HG03469 (cell line): ENCODE results near the gene C2CD3.
"Not testable (repeated sequence)": the region's sequence is repeated elsewhere in the genome, so short reads cannot be mapped to it uniquely, and the experiment has no call there.

ENCODE experiments used
- ATAC-seq: cut with Tn5 transposase; IDR thresholded peaks from one replicate; pipeline ENCODE4 v1.9.1; 2021; ENCODE audit warnings: mild to moderate bottlenecking, moderate library complexity, moderate number of reproducible peaks; ENCODE audit not compliant: unreplicated experiment

The C2CD3 gene

GRCh38 chr11:74120260-74121035 lies 50.4 kb downstream of the C2CD3 start:
- not testable (repeated sequence) for ATAC-seq

DNA sequence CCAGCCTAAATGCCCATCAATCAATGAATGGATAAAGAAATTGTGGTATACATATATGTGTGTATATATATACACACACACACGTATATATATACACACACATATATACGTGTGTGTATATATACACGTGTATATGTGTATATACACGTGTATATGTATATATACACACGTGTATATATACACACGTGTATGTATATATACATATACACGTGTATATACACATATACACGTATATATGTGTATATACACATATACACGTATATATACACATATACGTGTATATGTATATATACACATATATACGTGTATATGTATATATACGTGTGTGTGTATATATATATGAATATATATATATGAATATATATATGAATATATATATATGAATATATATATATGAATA lies 54.1 kb downstream of the C2CD3 start:
- no peak for ATAC-seq

GRCh38 chr11:74112877-74113276 lies 57.9 kb downstream of the C2CD3 start:
- no peak for ATAC-seq

DNA sequence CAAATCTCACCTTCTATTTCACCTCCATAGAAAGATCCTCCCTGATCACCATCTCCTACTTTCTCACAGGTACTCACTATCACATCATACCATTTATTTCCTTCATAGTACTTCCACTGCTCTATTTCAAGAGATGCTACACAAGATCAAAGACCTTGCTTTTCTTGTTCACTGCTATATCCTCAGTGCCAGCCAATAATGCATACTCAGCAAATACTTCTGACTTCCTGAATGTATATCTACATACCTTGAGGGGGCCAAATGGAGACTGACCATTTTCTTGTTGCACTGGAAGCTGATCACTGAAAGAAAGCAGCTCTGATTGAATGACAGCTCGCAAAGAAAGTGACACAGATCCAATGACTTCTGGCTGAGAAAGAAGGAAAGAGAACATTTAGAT lies 64.7 kb downstream of the C2CD3 start:
- no peak for ATAC-seq

DNA sequence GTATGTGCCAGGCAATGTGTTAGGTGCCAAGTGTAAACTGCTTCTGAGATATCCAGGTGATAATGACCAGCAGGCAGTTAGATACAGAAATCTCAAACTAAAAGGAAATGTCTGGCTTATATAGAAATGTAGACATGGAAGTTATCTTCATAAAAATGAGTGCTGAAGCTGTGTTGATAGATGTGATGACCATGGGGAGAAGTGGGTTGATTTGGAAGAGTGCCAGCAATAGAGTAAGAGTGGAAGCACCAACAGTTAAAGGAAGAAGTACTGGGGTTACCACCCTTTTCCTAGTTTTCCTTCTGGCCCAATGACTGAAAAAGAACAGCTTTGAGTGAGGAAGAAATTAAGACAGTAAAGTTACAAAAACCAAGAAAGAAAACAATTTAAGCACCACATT lies 68.5 kb downstream of the C2CD3 start:
- ATAC-seq = no peak

- no peak for ATAC-seq
Observed at GRCh38 chr11:74100735-74101134, 70.1 kb downstream of the C2CD3 start.

- no peak for ATAC-seq
Observed at GRCh38 chr11:74100231-74100630, 70.6 kb downstream of the C2CD3 start.

DNA sequence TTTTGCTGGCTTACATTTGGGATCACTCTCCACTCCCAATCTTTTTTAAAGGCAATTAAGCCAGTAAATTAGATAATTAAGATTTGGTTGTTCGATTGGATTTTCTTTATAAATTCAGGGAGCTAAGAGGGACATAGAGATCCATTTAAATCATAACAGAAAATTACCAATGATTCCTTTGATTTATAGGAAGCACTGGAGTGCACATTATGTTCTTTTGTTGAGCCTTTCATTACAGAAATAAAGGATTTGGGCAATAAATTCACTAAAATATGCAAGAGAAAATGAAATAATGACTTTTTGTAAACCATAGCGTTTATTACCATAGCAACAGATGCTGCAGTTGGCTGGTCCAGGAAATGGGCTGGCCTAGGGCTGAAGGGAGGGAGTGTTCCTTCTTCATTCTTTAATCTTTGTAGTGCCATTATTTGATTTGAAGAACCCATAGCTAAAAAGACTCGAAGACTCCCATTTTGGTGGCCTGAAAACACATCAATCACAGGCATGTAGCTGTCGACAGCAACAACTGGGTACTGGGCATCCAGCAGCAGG lies 73.0 kb downstream of the C2CD3 start:
- ATAC-seq = no peak

GRCh38 chr11:74094393-74094792 lies 76.4 kb downstream of the C2CD3 start:
- ATAC-seq = no peak

- no peak for ATAC-seq
Observed at GRCh38 chr11:74092425-74092824, 78.4 kb downstream of the C2CD3 start.

GRCh38 chr11:74091549-74091948 lies 79.3 kb downstream of the C2CD3 start:
- ATAC-seq = no peak

DNA sequence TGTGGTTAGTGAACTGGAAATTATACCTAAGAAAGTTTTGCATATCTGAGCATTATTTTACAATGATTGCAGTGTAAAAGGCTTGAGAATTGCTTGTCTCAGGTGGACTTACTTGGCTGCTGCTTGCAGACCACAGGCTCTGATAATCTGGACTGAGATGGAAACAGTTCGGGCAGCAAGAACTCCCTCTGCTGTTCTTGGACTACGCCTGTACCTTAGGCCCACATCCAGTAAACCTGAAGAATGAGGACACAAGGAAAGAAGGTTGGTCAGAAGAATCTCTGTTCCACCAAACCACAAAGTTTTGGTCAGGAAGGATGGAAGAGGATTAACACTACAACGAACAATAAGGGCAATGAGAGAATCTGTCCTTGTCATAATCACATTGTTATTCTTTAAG lies 80.1 kb downstream of the C2CD3 start:
- ATAC-seq = no peak

- no peak for ATAC-seq
Observed at GRCh38 chr11:74086242-74086884, 84.4 kb downstream of the C2CD3 start.

DNA sequence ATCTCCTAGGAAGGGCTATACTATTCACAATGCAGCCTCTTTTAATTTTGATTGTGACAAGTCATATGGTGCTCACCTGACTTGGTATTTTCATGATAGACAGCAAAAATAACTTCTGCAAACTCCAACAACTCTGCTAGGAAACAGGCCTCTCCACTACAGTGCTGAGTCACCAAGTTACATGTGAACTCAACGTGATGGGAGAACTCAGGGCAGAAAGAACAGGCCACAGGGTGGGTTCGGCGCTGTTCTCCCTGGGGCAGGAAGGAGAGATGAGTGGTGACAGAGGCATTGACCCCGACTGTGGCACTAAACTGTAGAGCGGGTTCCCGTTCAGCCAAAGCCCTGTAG lies 85.3 kb downstream of the C2CD3 start:
- no peak for ATAC-seq

- ATAC-seq = no peak
Observed at GRCh38 chr11:74084796-74085541, 85.8 kb downstream of the C2CD3 start.

DNA sequence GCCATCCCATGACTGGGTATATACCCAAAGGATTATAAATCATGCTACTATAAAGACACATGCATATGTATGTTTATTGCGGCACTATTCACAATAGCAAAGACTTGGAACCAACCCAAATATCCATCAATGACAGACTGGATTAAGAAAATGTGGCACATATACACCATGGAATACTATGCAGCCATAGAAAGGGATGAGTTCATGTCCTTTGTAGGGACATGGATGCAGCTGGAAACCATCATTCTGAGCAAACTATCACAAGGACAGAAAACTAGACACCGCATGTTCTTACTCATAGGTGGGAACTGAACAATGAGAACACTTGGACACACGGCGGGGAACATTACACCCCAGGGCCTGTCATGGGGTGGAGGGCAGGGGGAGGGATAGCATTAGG lies 86.9 kb downstream of the C2CD3 start:
- ATAC-seq = not testable (repeated sequence)

- ATAC-seq = no peak
Observed at GRCh38 chr11:74081428-74081827, 89.4 kb downstream of the C2CD3 start.

- no peak for ATAC-seq
Observed at GRCh38 chr11:74077193-74077592, 93.6 kb downstream of the C2CD3 start.

- ATAC-seq = no peak
Observed at GRCh38 chr11:74072721-74073120, 98.1 kb downstream of the C2CD3 start.

DNA sequence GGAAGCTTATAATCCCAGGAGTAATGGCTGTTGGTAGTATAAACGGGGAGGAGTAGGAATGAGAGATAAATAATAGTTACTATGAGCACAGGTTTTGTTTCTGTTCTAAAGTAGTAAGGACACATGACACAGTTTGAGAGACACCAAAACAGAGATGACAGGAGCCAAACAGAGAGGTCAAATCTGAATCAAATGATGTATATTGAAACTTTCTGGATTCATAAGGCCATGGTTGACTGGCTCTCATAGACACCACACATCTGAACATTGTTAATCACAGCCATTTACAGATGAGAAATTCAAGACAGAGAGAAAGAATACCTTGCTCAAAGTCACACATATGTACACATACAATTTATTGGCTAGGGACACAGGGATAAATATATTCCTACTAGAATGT lies 98.5 kb downstream of the C2CD3 start:
- no peak for ATAC-seq

DNA sequence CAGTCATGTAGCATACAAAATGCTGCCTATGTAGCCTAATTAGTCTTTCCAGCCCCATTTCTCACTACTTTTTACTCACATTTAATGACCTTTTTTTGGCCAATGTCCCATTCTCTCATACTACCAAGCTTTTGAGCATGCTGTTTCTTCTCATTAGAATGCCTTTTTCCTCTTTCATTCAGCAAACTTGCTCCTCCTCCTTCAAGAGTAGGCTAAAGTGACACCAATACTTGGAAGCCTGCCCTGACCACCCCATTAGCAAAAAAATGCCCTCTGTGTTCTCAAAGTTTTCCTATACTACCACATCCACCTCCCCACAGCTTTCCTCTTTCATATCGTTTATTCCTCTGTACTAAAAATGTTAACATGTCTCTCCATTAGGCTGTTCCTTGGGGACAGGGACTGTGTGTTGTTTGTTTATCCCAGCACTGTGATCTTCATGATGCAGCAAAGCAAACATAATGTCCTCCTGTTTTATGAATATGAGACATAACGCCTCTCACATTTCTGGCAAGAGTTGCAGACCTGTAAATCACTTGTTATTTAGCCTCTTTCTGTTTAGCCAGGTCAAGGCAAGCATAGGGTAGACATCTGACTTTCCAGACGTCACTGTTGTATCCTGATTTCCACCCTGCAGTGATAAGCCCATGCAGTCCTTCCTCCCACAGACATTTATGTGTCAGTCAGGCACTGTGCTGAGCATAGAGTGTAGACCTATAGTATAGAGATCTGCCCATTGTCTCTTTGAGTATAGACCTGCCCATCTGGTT lies 99.9 kb downstream of the C2CD3 start:
- no peak for ATAC-seq
